ENCODE data around the gene NKAIN2. TPM values are rescaled to one million over a fixed set of nuclear protein-coding genes. Genes with fewer than 3 reads are reported as not detected.
"Not testable (repeated sequence)": the region's sequence is repeated elsewhere in the genome, so short reads cannot be mapped to it uniquely, and the experiment has no call there.

NKAIN2 gene
- polyA plus RNA-seq, 1 donor from 2014 or later, result not detected

- H3K27me3 Mint-ChIP-seq, result no peaks in the 10 kb centered on the region
- no peak overlapping the region for H3K4me3 Mint-ChIP-seq
- no peak overlapping the region for H3K27ac Mint-ChIP-seq
- no peaks in the 10 kb centered on the region for H3K36me3 Mint-ChIP-seq
- no peaks in the 10 kb centered on the region for H3K4me1 Mint-ChIP-seq
- peaks cover 3 to 13% (median 4%) of the 10 kb centered on the region in 3 donors for H3K9me3 Mint-ChIP-seq
Observed at GRCh38 chr6:124205921-124206320, 402.3 kb downstream of the NKAIN2 start.

- H3K4me1 Mint-ChIP-seq, result no peaks in the 10 kb centered on the region
- H3K27ac Mint-ChIP-seq, result no peak overlapping the region
- H3K36me3 Mint-ChIP-seq, result no peaks in the 10 kb centered on the region
- peaks cover 11 to 17% (median 12%) of the 10 kb centered on the region in 3 donors for H3K9me3 Mint-ChIP-seq
- no peak overlapping the region for H3K4me3 Mint-ChIP-seq
- no peaks in the 10 kb centered on the region for H3K27me3 Mint-ChIP-seq
Observed at GRCh38 chr6:124223611-124224345, 420.1 kb downstream of the NKAIN2 start.

GRCh38 chr6:124226396-124226795 lies 422.7 kb downstream of the NKAIN2 start:
- Mint-ChIP-seq H3K27me3 (no peaks in the 10 kb centered on the region), H3K4me1 (no peaks in the 10 kb centered on the region), H3K4me3 (no peak overlapping the region), H3K27ac (no peak overlapping the region), H3K36me3 (peaks cover 2% of the 10 kb centered on the region), H3K9me3 (peaks cover 10 to 14% (median 14%) of the 10 kb centered on the region in 3 donors)

- Mint-ChIP-seq H3K27me3 (no peaks in the 10 kb centered on the region), H3K9me3 (peaks cover 4 to 11% (median 8%) of the 10 kb centered on the region in 3 donors), H3K36me3 (peaks cover 2% of the 10 kb centered on the region), H3K4me1 (no peaks in the 10 kb centered on the region), H3K27ac (no peak overlapping the region), H3K4me3 (no peak overlapping the region)
Observed at GRCh38 chr6:124233221-124233620, 429.6 kb downstream of the NKAIN2 start.

- no peaks in the 10 kb centered on the region for H3K4me1 Mint-ChIP-seq
- no peaks in the 10 kb centered on the region for H3K27me3 Mint-ChIP-seq
- H3K9me3 Mint-ChIP-seq, result peaks cover 2 to 7% (median 6%) of the 10 kb centered on the region in 3 donors
- no peaks in the 10 kb centered on the region for H3K36me3 Mint-ChIP-seq
- no peak overlapping the region for H3K4me3 Mint-ChIP-seq
- H3K27ac Mint-ChIP-seq, result no peak overlapping the region
Observed at GRCh38 chr6:124234801-124235200, 431.1 kb downstream of the NKAIN2 start.

GRCh38 chr6:124237911-124238310 lies 434.2 kb downstream of the NKAIN2 start:
- Mint-ChIP-seq H3K27me3 (no peaks in the 10 kb centered on the region), H3K4me3 (no peak overlapping the region), H3K36me3 (no peaks in the 10 kb centered on the region), H3K4me1 (no peaks in the 10 kb centered on the region), H3K27ac (no peak overlapping the region), H3K9me3 (peaks cover 3 to 7% (median 3%) of the 10 kb centered on the region in 3 donors)

GRCh38 chr6:124238408-124238807 lies 434.7 kb downstream of the NKAIN2 start:
- H3K4me3 Mint-ChIP-seq, H3K9me3 Mint-ChIP-seq, H3K27ac Mint-ChIP-seq, H3K36me3 Mint-ChIP-seq, H3K4me1 Mint-ChIP-seq, H3K27me3 Mint-ChIP-seq: not testable (repeated sequence)

GRCh38 chr6:124254941-124255685 lies 451.4 kb downstream of the NKAIN2 start:
- no peaks in the 10 kb centered on the region for H3K4me1 Mint-ChIP-seq
- H3K4me3 Mint-ChIP-seq, result no peak overlapping the region
- H3K36me3 Mint-ChIP-seq, result no peaks in the 10 kb centered on the region
- H3K9me3 Mint-ChIP-seq, result peaks cover 1 to 8% (median 5%) of the 10 kb centered on the region in 3 donors
- H3K27ac Mint-ChIP-seq, result no peak overlapping the region
- no peaks in the 10 kb centered on the region for H3K27me3 Mint-ChIP-seq

GRCh38 chr6:124260337-124260736 lies 456.7 kb downstream of the NKAIN2 start:
- Mint-ChIP-seq H3K36me3 (no peaks in the 10 kb centered on the region), H3K27me3 (no peaks in the 10 kb centered on the region), H3K4me3 (no peak overlapping the region)

GRCh38 chr6:124269733-124270132 lies 466.1 kb downstream of the NKAIN2 start:
- H3K4me3 Mint-ChIP-seq, result no peak overlapping the region
- H3K36me3 Mint-ChIP-seq, result no peaks in the 10 kb centered on the region
- no peaks in the 10 kb centered on the region for H3K27me3 Mint-ChIP-seq
- no peaks in the 10 kb centered on the region for H3K4me1 Mint-ChIP-seq
- no peak overlapping the region for H3K27ac Mint-ChIP-seq
- H3K9me3 Mint-ChIP-seq, result peaks cover 4 to 10% (median 7%) of the 10 kb centered on the region in 3 donors

More at GRCh38 chr6:124260337-124260736, 456.7 kb downstream of the NKAIN2 start:
- H3K4me1 Mint-ChIP-seq, result no peaks in the 10 kb centered on the region
- H3K27ac Mint-ChIP-seq, result no peak overlapping the region
- peaks cover 0 to 9% (median 3%) of the 10 kb centered on the region in 3 donors for H3K9me3 Mint-ChIP-seq

- Mint-ChIP-seq H3K9me3 (peaks cover 4 to 10% (median 7%) of the 10 kb centered on the region in 3 donors), H3K4me3 (no peak overlapping the region), H3K36me3 (no peaks in the 10 kb centered on the region), H3K4me1 (no peaks in the 10 kb centered on the region), H3K27ac (no peak overlapping the region), H3K27me3 (no peaks in the 10 kb centered on the region)
Observed at GRCh38 chr6:124273701-124274100, 470.0 kb downstream of the NKAIN2 start.

- Mint-ChIP-seq H3K27me3 (no peaks in the 10 kb centered on the region), H3K4me3 (no peak overlapping the region), H3K4me1 (no peaks in the 10 kb centered on the region), H3K36me3 (no peaks in the 10 kb centered on the region), H3K9me3 (peaks cover 2 to 7% (median 6%) of the 10 kb centered on the region in 3 donors), H3K27ac (no peak overlapping the region)
Observed at GRCh38 chr6:124282541-124282940, 478.9 kb downstream of the NKAIN2 start.

- Mint-ChIP-seq H3K27ac (no peak overlapping the region), H3K9me3 (peaks cover 2 to 7% (median 6%) of the 10 kb centered on the region in 3 donors), H3K4me3 (no peak overlapping the region), H3K4me1 (no peaks in the 10 kb centered on the region), H3K27me3 (no peaks in the 10 kb centered on the region), H3K36me3 (no peaks in the 10 kb centered on the region)
Observed at GRCh38 chr6:124283486-124283885, 479.8 kb downstream of the NKAIN2 start.

GRCh38 chr6:124285146-124285545 lies 481.5 kb downstream of the NKAIN2 start:
- Mint-ChIP-seq H3K27me3 (no peaks in the 10 kb centered on the region), H3K36me3 (no peaks in the 10 kb centered on the region), H3K27ac (no peak overlapping the region), H3K4me3 (no peak overlapping the region), H3K9me3 (peaks cover 2 to 10% (median 6%) of the 10 kb centered on the region in 3 donors), H3K4me1 (no peaks in the 10 kb centered on the region)

GRCh38 chr6:124294574-124295200 lies 491.0 kb downstream of the NKAIN2 start:
- Mint-ChIP-seq H3K4me1 (no peaks in the 10 kb centered on the region), H3K36me3 (no peaks in the 10 kb centered on the region), H3K27ac (no peak overlapping the region), H3K4me3 (no peak overlapping the region), H3K27me3 (no peaks in the 10 kb centered on the region), H3K9me3 (peaks cover 0 to under 1% (median 0%) of the 10 kb centered on the region in 3 donors)

All from IgD-negative memory B cell (primary cell).